K562 (cell line): ENCODE data around the gene PLS1. TPM values are rescaled to one million over a fixed set of nuclear protein-coding genes. Genes with fewer than 3 reads are reported as not detected.
A peak's percentile ranks its signal among the peaks of the same experiment; 100 is the strongest.

Experiments used
- ATAC-seq: fragments of 200-7000 bp; cut with Tn5 transposase; 3 replicates; pipeline ENCODE4 v1.9.1; 2020; ENCODE audit warnings: moderate library complexity
- BruUV-seq: library from RNA; stranded (reverse); fragments of 400-500 nt; replicated peaks from 2 replicates; lab custom pipeline; 2021; lab: Mats Ljungman, UMichigan
- CTCF ChIA-PET: fragments of 300-600 bp; formaldehyde crosslinking; extraction: SDS; loops from one replicate; lab custom pipeline; 2021; ENCODE audit warnings: low intra/inter-chr PET ratio; lab: Yijun Ruan, JAX
- POLR2A ChIA-PET: fragments of 300-600, 350-650 bp; sonication (Branson Sonifier 250); formaldehyde crosslinking; extraction: SDS; loops from one replicate; lab custom pipeline; 2021; ENCODE audit warnings: antibody characterized with exemption, inconsistent platforms; lab: Yijun Ruan, JAX
- DNase-seq, 4 experiments: peaks; one replicate each; pipeline versions ENCODE4 v3.0.0 to v3.0.0-alpha.2; 2011 to 2018; ENCODE audit warnings: low spot score in 3 of 4, mixed read lengths in 3 of 4; ENCODE audit errors: extremely low read depth in 1 of 4
- FAIRE-seq: peaks from 2 replicates; lab custom pipeline; 2011; peaks lifted over from hg19 to GRCh38; lab: Jason Lieb, UNC
- H2AFZ ChIP-seq: 2 replicates; pipeline ENCODE4 v1.6.0; 2011; ENCODE audit warnings: low read depth, low read length, control low read depth, inconsistent platforms
- H3K27ac ChIP-seq: fragments of 200-600 bp; 3 replicates; pipeline ENCODE4 v1.8.0; 2011; ENCODE audit warnings: low read depth, mild to moderate bottlenecking, control low read depth, inconsistent platforms, low read length, moderate library complexity, mixed read lengths; ENCODE audit errors: extremely low read depth
- H3K27me3 ChIP-seq, 2 experiments: fragments of 300-600 bp in 1 of 2; 2 replicates in 1 of 2; 3 replicates in 1 of 2; pipeline versions ENCODE4 v1.6.0 to v1.8.0; 2011; ENCODE audit warnings: inconsistent platforms in 2 of 2, low read length in 2 of 2, mild to moderate bottlenecking in 1 of 2, mixed read lengths in 1 of 2, moderate library complexity in 1 of 2; ENCODE audit not compliant: control insufficient read depth in 2 of 2, insufficient read depth in 2 of 2
- H3K36me3 ChIP-seq: fragments of 300-600 bp; 3 replicates; pipeline ENCODE4 v1.8.0; 2011; ENCODE audit warnings: mild to moderate bottlenecking, low read length, inconsistent platforms; ENCODE audit not compliant: control insufficient read depth, insufficient read depth
- H3K4me1 ChIP-seq, 2 experiments: fragments of 200-600 bp in 1 of 2; replicated peaks in 1 of 2; 2 replicates in 1 of 2; 3 replicates in 1 of 2; pipeline versions ENCODE4 v1.5.1 to v1.8.0; 2011; ENCODE audit warnings: inconsistent platforms in 2 of 2, low read length in 2 of 2, mild to moderate bottlenecking in 1 of 2, mixed read lengths in 1 of 2, moderate library complexity in 1 of 2; ENCODE audit not compliant: control insufficient read depth in 2 of 2, insufficient read depth in 2 of 2
- H3K4me2 ChIP-seq: 2 replicates; pipeline ENCODE4 v1.6.1; 2011; ENCODE audit warnings: low read length, control low read depth, inconsistent platforms, mixed read lengths; ENCODE audit not compliant: insufficient read depth
- H3K4me3 ChIP-seq: fragments of 200-600 bp; sonication (generic), shearing (Covaris generic); 2 replicates; pipeline ENCODE4 v1.5.1; 2016; ENCODE audit warnings: control low read depth, inconsistent platforms
- H3K79me2 ChIP-seq: fragments of 200-600 bp; 3 replicates; pipeline ENCODE4 v1.8.0; 2011; ENCODE audit warnings: low read length, inconsistent platforms; ENCODE audit not compliant: control insufficient read depth, insufficient read depth
- H3K9ac ChIP-seq, 2 experiments: 2 replicates each; pipeline versions ENCODE4 v1.6.0 to v1.6.1; 2011; ENCODE audit warnings: low read depth in 2 of 2, low read length in 2 of 2, control low read depth in 1 of 2, inconsistent platforms in 1 of 2, mild to moderate bottlenecking in 1 of 2, mixed read lengths in 1 of 2; ENCODE audit not compliant: insufficient read depth in 1 of 2
- H3K9me1 ChIP-seq: one replicate; pipeline ENCODE4 v1.6.0; 2011; ENCODE audit warnings: inconsistent platforms, mild to moderate bottlenecking, low read length, moderate library complexity; ENCODE audit not compliant: control insufficient read depth, insufficient read depth
- H3K9me3 ChIP-seq: replicated peaks from 2 replicates; pipeline ENCODE4 v1.5.1; 2011; ENCODE audit warnings: low read depth, low read length, inconsistent platforms; ENCODE audit not compliant: control insufficient read depth, insufficient read depth
- H4K20me1 ChIP-seq: replicated peaks from 2 replicates; pipeline ENCODE4 v1.6.1; 2011; ENCODE audit warnings: low read length, inconsistent platforms, mixed read lengths; ENCODE audit not compliant: control insufficient read depth, insufficient read depth
- C11orf30 ChIP-seq: fragments of 450-650 bp; IDR thresholded peaks from 2 replicates; pipeline ENCODE4 v1.6.1; 2016; ENCODE audit warnings: low read depth, mild to moderate bottlenecking
- E2F3 ChIP-seq: fragments of 250-450 bp; sonication (Bioruptor Pico); IDR thresholded peaks from 2 replicates; pipeline ENCODE4 v1.4.0; 2020; ENCODE audit warnings: mild to moderate bottlenecking
- GABPB1 ChIP-seq: sonication (generic); formaldehyde crosslinking; IDR thresholded peaks from 2 replicates; pipeline ENCODE4 v1.8.0; 2022; ENCODE audit warnings: mild to moderate bottlenecking, missing genetic modification reagents
- GATAD2B ChIP-seq: fragments of 450-650 bp; IDR thresholded peaks from 2 replicates; pipeline ENCODE4 v1.6.1; 2017; ENCODE audit warnings: mild to moderate bottlenecking, borderline replicate concordance
- IFI16 ChIP-seq: fragments of 250-450 bp; sonication (Bioruptor Pico); IDR thresholded peaks from 2 replicates; pipeline ENCODE4 v2.1.2; 2022; ENCODE audit warnings: mild to moderate bottlenecking, inconsistent platforms
- NFXL1 ChIP-seq: fragments of 450-650 bp; formaldehyde crosslinking; IDR thresholded peaks from 2 replicates; pipeline ENCODE4 v1.4.0; 2021; ENCODE audit warnings: mild to moderate bottlenecking
- U2AF1 ChIP-seq: fragments of 200-400 bp; formaldehyde crosslinking; optimal IDR thresholded peaks from 2 replicates; pipeline ENCODE3; 2017; ENCODE audit warnings: mild to moderate bottlenecking, low read depth, low read length, moderate library complexity
- ZNF584 ChIP-seq: fragments of 200-800 bp; sonication (Bioruptor generic); IDR thresholded peaks from 2 replicates; pipeline ENCODE4 v1.6.1; 2016; ENCODE audit warnings: low read depth, mild to moderate bottlenecking, missing genetic modification characterization, missing compliant biosample characterization
- WGBS: fragments of 100-300 bp; shearing (Covaris generic); methylation state at CpG from one replicate; pipeline ENCODE4 v1.1.6; 2016; ENCODE audit warnings: low coverage, mixed read lengths; ENCODE audit not compliant: insufficient coverage; ENCODE audit errors: missing lambda C conversion rate; 5-methylcytosine and 5-hydroxymethylcytosine counted together
- in situ Hi-C: fragments of 300-500 bp; cut with MboI; formaldehyde crosslinking; loops from 4 replicates; pipeline ENCODE4 v1.15.0; 2018; ENCODE audit warnings: inconsistent platforms, mixed read lengths
- intact Hi-C: fragments of 100-400 bp; cut with micrococcal nuclease; formaldehyde crosslinking; loops from 2 replicates; pipeline ENCODE4 v1.14.2; 2022
- polyA plus RNA-seq, 8 experiments: library from polyadenylated mRNA; depleted of rRNA in 4 of 8; stranded (reverse) in 5 of 8; unstranded in 3 of 8; fragments of >200 nt; fragmentation: Nextera tagmentation in 2 of 8; fragmentation: Illumina TruSeq in 1 of 8; extraction: Ambion mirVana in 2 of 8; extraction: Trizol in 1 of 8; gene quantifications; 2 replicates each; pipeline versions ENCODE4 v1.2.1 to v1.2.3, GENCODE V29; 2011 to 2014; ENCODE audit warnings: inconsistent platforms in 1 of 8, missing spikeins in 1 of 8
- total RNA-seq, 7 experiments: library from RNA; depleted of rRNA in 6 of 7; stranded (reverse); fragments of >200 nt in 6 of 7; fragmentation: Illumina TruSeq in 2 of 7; extraction: Trizol in 2 of 7; gene quantifications; 2 replicates each; pipeline versions ENCODE4 v1.2.1 to v1.2.3, GENCODE V29; 2011 to 2021; ENCODE audit warnings: low replicate concordance in 1 of 7
- TF ChIP-seq, protein P1 (sequence below): fragments of 450-650 bp; IDR thresholded peaks from 2 replicates; pipeline ENCODE4 v1.6.1; 2018; ENCODE audit warnings: mild to moderate bottlenecking, low read depth; ENCODE audit not compliant: partially characterized antibody
- TF ChIP-seq, protein P2 (sequence below): fragments of 450-650 bp; IDR thresholded peaks from 2 replicates; pipeline ENCODE4 v1.6.1; 2016; ENCODE audit warnings: missing biosample characterization, missing genetic modification characterization
- TF ChIP-seq, protein P3 (sequence below): fragments of 250-450 bp; sonication (Bioruptor Pico); IDR thresholded peaks from 2 replicates; pipeline ENCODE4 v1.4.0; 2020

PLS1 gene
- total and polyA plus RNA-seq, 9 of the 15 experiments (the other 6 are each of a cell fraction or from before 2014, with no cell fraction given) = 6.1 to 21.3 (median 13.0) TPM

DNA sequence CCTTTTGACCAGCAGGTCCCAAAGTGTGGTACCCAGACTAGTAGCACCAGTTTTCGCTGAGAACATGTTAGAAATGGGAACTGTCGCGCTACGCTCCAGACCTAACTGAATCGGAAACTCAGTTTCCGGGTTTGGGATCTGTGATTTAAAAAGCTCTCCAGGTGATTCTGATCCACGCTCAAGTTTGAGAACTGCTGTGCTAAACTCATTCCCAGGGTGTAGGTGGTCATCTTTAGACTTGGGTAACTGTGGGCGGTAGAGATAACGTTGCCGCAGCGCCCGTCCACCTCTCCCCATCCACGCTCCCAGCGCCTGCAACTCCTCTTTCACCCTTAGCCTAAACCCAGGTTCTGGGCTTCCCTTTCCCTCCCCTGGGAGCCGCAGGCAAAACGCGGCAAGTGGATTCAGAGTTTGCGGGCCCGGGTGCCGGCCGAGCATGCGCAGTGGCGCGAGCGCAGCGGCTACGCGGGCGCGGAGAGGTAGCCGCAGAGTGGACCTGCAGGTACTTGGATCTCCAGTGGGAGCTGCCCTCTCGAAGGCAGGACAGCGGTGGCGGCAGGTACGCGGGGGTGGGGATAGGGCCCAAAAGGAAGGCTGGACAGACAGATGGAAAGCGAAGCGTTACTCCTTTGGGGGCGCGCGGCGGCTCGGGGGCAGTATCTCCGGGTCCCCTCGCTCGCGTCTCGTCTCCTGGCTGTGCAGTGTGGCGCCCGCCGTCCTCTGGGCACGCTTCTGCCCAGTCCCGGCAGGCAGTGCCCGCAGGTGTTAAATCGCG lies at the start of gene PLS1 (continued):
- TF ChIP-seq GATAD2B = peak; percentile 54; the same call in 1 of the 2 replicates
- TF ChIP-seq, protein P1, sequence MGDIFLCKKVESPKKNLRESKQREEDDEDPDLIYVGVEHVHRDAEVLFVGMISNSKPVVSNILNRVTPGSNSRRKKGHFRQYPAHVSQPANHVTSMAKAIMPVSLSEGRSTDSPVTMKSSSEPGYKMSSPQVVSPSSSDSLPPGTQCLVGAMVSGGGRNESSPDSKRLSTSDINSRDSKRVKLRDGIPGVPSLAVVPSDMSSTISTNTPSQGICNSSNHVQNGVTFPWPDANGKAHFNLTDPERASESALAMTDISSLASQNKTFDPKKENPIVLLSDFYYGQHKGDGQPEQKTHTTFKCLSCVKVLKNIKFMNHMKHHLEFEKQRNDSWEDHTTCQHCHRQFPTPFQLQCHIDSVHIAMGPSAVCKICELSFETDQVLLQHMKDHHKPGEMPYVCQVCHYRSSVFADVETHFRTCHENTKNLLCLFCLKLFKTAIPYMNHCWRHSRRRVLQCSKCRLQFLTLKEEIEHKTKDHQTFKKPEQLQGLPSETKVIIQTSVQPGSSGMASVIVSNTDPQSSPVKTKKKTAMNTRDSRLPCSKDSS = no peak
- peak; percentile 81 for TF ChIP-seq GABPB1 (CRISPR knock-in tag)

DNA sequence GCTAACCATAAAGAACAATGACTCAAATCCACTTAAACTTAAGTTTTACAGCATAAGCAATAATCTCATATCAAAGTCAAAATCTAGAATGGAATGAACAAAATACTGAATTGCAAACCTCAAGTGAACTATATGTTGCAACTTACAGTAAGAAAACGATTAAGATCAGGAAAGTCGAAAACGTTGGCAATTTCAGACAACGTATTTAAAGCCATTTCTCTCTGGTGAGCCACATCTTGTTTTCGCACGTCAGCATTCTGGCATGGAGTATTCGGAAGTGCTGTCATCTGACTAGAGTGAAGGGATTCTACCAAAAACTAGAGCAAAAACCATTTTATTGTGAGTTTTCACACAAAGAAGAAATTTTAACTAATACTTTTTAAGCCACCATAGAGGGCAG lies 46.2 kb upstream of the PLS1 start:
- CTCF ChIA-PET = no interaction called here
- in situ Hi-C loops = no loop called here
- ATAC-seq (no peak), DNase-seq (no peak), FAIRE-seq (no peak)
- Histone ChIP-seq H3K27ac (no peak overlapping the region), H3K4me1 (no peaks in the 10 kb centered on the region), H3K36me3 (peaks cover 82% of the 10 kb centered on the region), H3K9me3 (no peaks in the 10 kb centered on the region), H3K9ac (no peak overlapping the region), H3K9me1 (no peaks in the 10 kb centered on the region), H3K4me2 (no peak overlapping the region)
- intact Hi-C loops = no loop called here
- BruUV-seq = no TSS peak
- TF ChIP-seq ZNF584 (no peak), E2F3 (CRISPR knock-in tag) (no peak), IFI16 (CRISPR knock-in tag) (no peak), U2AF1 (no peak), C11orf30 (peak; percentile 10; the same call in 1 of the 2 replicates), NFXL1 (CRISPR knock-in tag) (no peak)
- TF ChIP-seq, protein P2, sequence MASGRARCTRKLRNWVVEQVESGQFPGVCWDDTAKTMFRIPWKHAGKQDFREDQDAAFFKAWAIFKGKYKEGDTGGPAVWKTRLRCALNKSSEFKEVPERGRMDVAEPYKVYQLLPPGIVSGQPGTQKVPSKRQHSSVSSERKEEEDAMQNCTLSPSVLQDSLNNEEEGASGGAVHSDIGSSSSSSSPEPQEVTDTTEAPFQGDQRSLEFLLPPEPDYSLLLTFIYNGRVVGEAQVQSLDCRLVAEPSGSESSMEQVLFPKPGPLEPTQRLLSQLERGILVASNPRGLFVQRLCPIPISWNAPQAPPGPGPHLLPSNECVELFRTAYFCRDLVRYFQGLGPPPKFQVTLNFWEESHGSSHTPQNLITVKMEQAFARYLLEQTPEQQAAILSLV (tag) = no peak
- TF ChIP-seq, protein P3, sequence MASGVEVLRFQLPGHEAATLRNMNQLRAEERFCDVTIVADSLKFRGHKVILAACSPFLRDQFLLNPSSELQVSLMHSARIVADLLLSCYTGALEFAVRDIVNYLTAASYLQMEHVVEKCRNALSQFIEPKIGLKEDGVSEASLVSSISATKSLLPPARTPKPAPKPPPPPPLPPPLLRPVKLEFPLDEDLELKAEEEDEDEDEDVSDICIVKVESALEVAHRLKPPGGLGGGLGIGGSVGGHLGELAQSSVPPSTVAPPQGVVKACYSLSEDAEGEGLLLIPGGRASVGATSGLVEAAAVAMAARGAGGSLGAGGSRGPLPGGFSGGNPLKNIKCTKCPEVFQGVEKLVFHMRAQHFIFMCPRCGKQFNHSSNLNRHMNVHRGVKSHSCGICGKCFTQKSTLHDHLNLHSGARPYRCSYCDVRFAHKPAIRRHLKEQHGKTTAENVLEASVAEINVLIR (CRISPR knock-in tag) = no peak
- TF ChIP-seq, all 486 proteins: peak for 1
- H3K4me3 ChIP-seq = no peak overlapping the region
- no peaks in the 10 kb centered on the region for H4K20me1 ChIP-seq
- POLR2A ChIA-PET = no interaction called here
- H2AFZ ChIP-seq = no peak overlapping the region
- H3K79me2 ChIP-seq = no peaks in the 10 kb centered on the region
- 89% methylated on average over 7 of the region's 7 CpGs for WGBS
- no peaks in the 10 kb centered on the region for H3K27me3 ChIP-seq
